GM12878 (cell line): ENCODE results near the gene PORCN. TPM values are rescaled to one million over a fixed set of nuclear protein-coding genes. Genes with fewer than 3 reads are reported as not detected.

Source experiments
- ATAC-seq: fragments of 200-7000 bp; cut with Tn5 transposase; 3 replicates; pipeline ENCODE4 v1.9.1; 2020; ENCODE audit warnings: mild to moderate bottlenecking, moderate library complexity
- BruUV-seq: library from RNA; stranded (reverse); fragments of 400-500 nt; replicated peaks from 2 replicates; lab custom pipeline; 2021; lab: Mats Ljungman, UMichigan
- CTCF ChIA-PET: fragments of 300-600 bp; sonication (Branson Sonifier 250); formaldehyde crosslinking; extraction: SDS; loops from one replicate; lab custom pipeline; 2021; ENCODE audit warnings: inconsistent platforms; lab: Yijun Ruan, JAX
- POLR2A ChIA-PET: fragments of 350-600 bp; formaldehyde crosslinking; extraction: SDS; loops from one replicate; lab custom pipeline; 2021; ENCODE audit warnings: inconsistent platforms; lab: Charles Lee
- RAD21 ChIA-PET: fragments of 300-600 bp; sonication (Branson Sonifier 250); formaldehyde crosslinking; loops from one replicate; lab custom pipeline; 2023; ENCODE audit warnings: antibody characterized with exemption; ENCODE audit not compliant: unreplicated experiment; lab: Charles Lee
- SMC1A ChIA-PET: fragments of 300-600 bp; sonication (Branson Sonifier 250); formaldehyde crosslinking; loops from one replicate; lab custom pipeline; 2023; ENCODE audit not compliant: unreplicated experiment, uncharacterized antibody; lab: Charles Lee
- DNase-seq: peaks from one replicate; pipeline ENCODE4 v3.0.0-alpha.2; 2011; ENCODE audit warnings: low read depth, low spot score
- FAIRE-seq: peaks from 3 replicates; lab custom pipeline; 2011; peaks lifted over from hg19 to GRCh38; lab: Jason Lieb, UNC
- H2AFZ ChIP-seq: 2 replicates; pipeline ENCODE4 v1.6.0; 2011; ENCODE audit warnings: low read depth, low read length, control low read depth; ENCODE audit not compliant: control insufficient read depth
- H3K27ac ChIP-seq: 2 replicates; pipeline ENCODE4 v1.5.1; 2011; ENCODE audit warnings: control low read depth; ENCODE audit not compliant: control insufficient read depth, insufficient read depth
- H3K27me3 ChIP-seq, 2 experiments: replicated peaks in 1 of 2; 2 replicates each; pipeline versions ENCODE4 v1.6.0 to v1.6.1; 2011; ENCODE audit warnings: low read length in 1 of 2; ENCODE audit not compliant: control insufficient read depth in 2 of 2, insufficient read depth in 2 of 2
- H3K36me3 ChIP-seq, 2 experiments: 2 replicates each; pipeline ENCODE4 v1.5.1; 2011; ENCODE audit warnings: low read length in 1 of 2; ENCODE audit not compliant: control insufficient read depth in 2 of 2, insufficient read depth in 2 of 2
- H3K4me1 ChIP-seq: 2 replicates; pipeline ENCODE4 v1.6.1; 2011; ENCODE audit warnings: mild to moderate bottlenecking, low read length, moderate library complexity, mixed read lengths; ENCODE audit not compliant: control insufficient read depth, insufficient read depth
- H3K4me2 ChIP-seq: 2 replicates; pipeline ENCODE4 v1.6.0; 2011; ENCODE audit warnings: control low read depth; ENCODE audit not compliant: control insufficient read depth, insufficient read depth
- H3K4me3 ChIP-seq: fragments of 200-600 bp; sonication (generic); 2 replicates; pipeline ENCODE4 v1.5.1; 2016
- H3K79me2 ChIP-seq: 2 replicates; pipeline ENCODE4 v1.6.0; 2011; ENCODE audit warnings: low read length; ENCODE audit not compliant: control insufficient read depth, insufficient read depth
- H3K9ac ChIP-seq: 2 replicates; pipeline ENCODE4 v1.8.0; 2011; ENCODE audit warnings: low read length, control low read depth, mixed read lengths; ENCODE audit not compliant: control insufficient read depth, insufficient read depth
- H3K9me3 ChIP-seq: replicated peaks from 3 replicates; pipeline ENCODE4 v1.5.1; 2011; ENCODE audit warnings: mild to moderate bottlenecking, low read length; ENCODE audit not compliant: control insufficient read depth, insufficient read depth
- H4K20me1 ChIP-seq: 2 replicates; pipeline ENCODE4 v1.6.0; 2011; ENCODE audit not compliant: control insufficient read depth, insufficient read depth
- CBFB ChIP-seq: IDR thresholded peaks from 2 replicates; pipeline ENCODE4 v1.6.1; 2016; ENCODE audit warnings: antibody characterized with exemption, low read depth
- CHD4 ChIP-seq: fragments of 200-600 bp; sonication (generic); IDR thresholded peaks from 2 replicates; pipeline ENCODE4 v1.6.1; 2016; ENCODE audit warnings: mild to moderate bottlenecking
- EGR1 ChIP-seq, 2 experiments: IDR thresholded peaks; 1 replicate in 1 of 2; 2 replicates in 1 of 2; pipeline ENCODE4 v1.6.1; 2011 to 2012; ENCODE audit warnings: low read depth in 2 of 2, low read length in 2 of 2, borderline replicate concordance in 1 of 2, mild to moderate bottlenecking in 1 of 2, moderate library complexity in 1 of 2
- ETV6 ChIP-seq, 2 experiments: fragments of 450-650 bp in 1 of 2; IDR thresholded peaks in 1 of 2; conservative IDR thresholded peaks in 1 of 2; 2 replicates each; pipeline ENCODE4 v1.6.1; 2014; ENCODE audit warnings: antibody characterized with exemption in 1 of 2, borderline replicate concordance in 1 of 2, low read depth in 1 of 2, mild to moderate bottlenecking in 1 of 2, moderate library complexity in 1 of 2
- IKZF1 ChIP-seq: fragments of 450-650 bp; conservative IDR thresholded peaks from 2 replicates; pipeline ENCODE4 v1.6.1; 2017; ENCODE audit warnings: antibody characterized with exemption, mild to moderate bottlenecking
- KDM1A ChIP-seq: fragments of 200-600 bp; sonication (generic); IDR thresholded peaks from 2 replicates; pipeline ENCODE4 v1.6.1; 2016; ENCODE audit warnings: borderline replicate concordance
- MXI1 ChIP-seq: fragments of 150-350 bp; IDR thresholded peaks from 2 replicates; pipeline ENCODE4 v1.6.1; 2011; ENCODE audit warnings: low read depth, mild to moderate bottlenecking, inconsistent platforms, low read length, improper control_type of control experiment
- NFYA ChIP-seq: IDR thresholded peaks from 2 replicates; pipeline ENCODE4 v1.6.1; 2011; ENCODE audit warnings: low read depth, mild to moderate bottlenecking, low read length, improper control_type of control experiment, borderline replicate concordance
- PAX8 ChIP-seq: fragments of 450-650 bp; IDR thresholded peaks from 2 replicates; pipeline ENCODE4 v1.6.1; 2017; ENCODE audit warnings: mild to moderate bottlenecking, moderate library complexity
- POLR2AphosphoS2 ChIP-seq: IDR thresholded peaks from 2 replicates; pipeline ENCODE4 v1.6.1; 2011; ENCODE audit warnings: low read depth, mild to moderate bottlenecking, low read length, improper control_type of control experiment, moderate library complexity
- POU2F2 ChIP-seq: IDR thresholded peaks from 3 replicates; pipeline ENCODE4 v1.6.1; 2011; ENCODE audit warnings: low read depth, mild to moderate bottlenecking, low read length, borderline replicate concordance
- RAD21 ChIP-seq: IDR thresholded peaks from 2 replicates; pipeline ENCODE4 v1.6.1; 2011; ENCODE audit warnings: mild to moderate bottlenecking, low read depth, low read length, moderate library complexity; ENCODE audit not compliant: insufficient read depth
- RUNX3 ChIP-seq: IDR thresholded peaks from 2 replicates; pipeline ENCODE4 v1.6.1; 2012; ENCODE audit warnings: low read length, inconsistent platforms
- YBX1 ChIP-seq: fragments of 450-650 bp; IDR thresholded peaks from 2 replicates; pipeline ENCODE4 v1.6.1; 2016; ENCODE audit warnings: antibody characterized with exemption
- WGBS: methylation state at CpG from one replicate; pipeline ENCODE4 v1.1.6; 2016; ENCODE audit warnings: low lambda C conversion rate; ENCODE audit not compliant: insufficient replicate concordance, insufficient coverage; ENCODE audit errors: missing lambda C conversion rate; 5-methylcytosine and 5-hydroxymethylcytosine counted together
- in situ Hi-C: fragments of 300-500 bp; cut with MboI; formaldehyde crosslinking; loops from 9 replicates; pipeline ENCODE4 v1.14.3; 2018; ENCODE audit warnings: mixed read lengths
- intact Hi-C: fragments of 100-400 bp; cut with micrococcal nuclease; formaldehyde crosslinking; loops from one replicate; pipeline ENCODE4 v1.14.2; 2022; ENCODE audit not compliant: unreplicated experiment
- polyA plus RNA-seq, 11 experiments: library from polyadenylated mRNA; depleted of rRNA in 4 of 11; unstranded in 6 of 11; stranded (reverse) in 5 of 11; fragments of >200 nt; fragmentation: Nextera tagmentation in 4 of 11; fragmentation: Illumina TruSeq in 1 of 11; extraction: Ambion mirVana in 4 of 11; extraction: Trizol in 1 of 11; gene quantifications; 1 replicate in 1 of 11; 2 replicates in 10 of 11; pipeline versions ENCODE4 v1.2.1 to v1.2.3, GENCODE V29; 2011 to 2016; ENCODE audit warnings: inconsistent platforms in 2 of 11, missing spikeins in 2 of 11, low read depth in 1 of 11
- total RNA-seq, 4 experiments: library from RNA; depleted of rRNA in 3 of 4; stranded (reverse); fragments of >200 nt in 3 of 4; fragmentation: Illumina TruSeq in 1 of 4; extraction: Trizol in 1 of 4; gene quantifications; 2 replicates each; pipeline versions ENCODE4 v1.2.1 to v1.2.3, GENCODE V29; 2013 to 2021
- TF ChIP-seq, protein P1 (sequence below): IDR thresholded peaks from 2 replicates; pipeline ENCODE4 v1.6.1; 2011; ENCODE audit warnings: low read depth, low read length, improper control_type of control experiment, borderline replicate concordance
- TF ChIP-seq, protein P2 (sequence below): fragments of 450-650 bp; IDR thresholded peaks from 2 replicates; pipeline ENCODE4 v1.6.1; 2016; ENCODE audit warnings: mild to moderate bottlenecking
- TF ChIP-seq, protein P3 (sequence below): fragments of 450-650 bp; formaldehyde crosslinking; IDR thresholded peaks from 2 replicates; pipeline ENCODE4 v1.5.0; 2022; ENCODE audit warnings: mild to moderate bottlenecking, missing genetic modification characterization

The PORCN gene
- total and polyA plus RNA-seq, 10 of the 15 experiments (the other 5 are each of a cell fraction or from before 2014, with no cell fraction given) = 0.27 to 21.0 (median 14.1) TPM

DNA sequence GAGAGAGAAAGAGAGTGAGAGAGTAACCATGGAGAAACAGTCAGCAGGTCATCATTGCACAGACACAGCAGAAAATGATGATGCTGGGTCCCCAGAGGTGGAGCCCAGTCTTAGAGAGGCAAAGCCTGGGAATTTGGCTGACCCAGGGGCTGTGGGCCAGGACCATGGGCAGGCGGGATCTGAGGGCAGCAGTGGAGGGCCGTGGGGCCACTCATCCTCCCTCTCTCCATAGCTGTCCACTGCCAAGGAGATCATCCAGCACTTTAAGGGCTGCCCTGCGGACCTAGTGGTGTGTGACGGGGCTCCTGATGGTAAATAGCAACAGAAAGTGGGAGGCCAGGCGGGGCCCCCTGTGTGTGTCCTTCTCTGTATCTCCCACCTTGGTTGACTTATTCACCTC, 30.0 kb upstream of the PORCN start (continued):
- TF ChIP-seq IKZF1 (no peak), POU2F2 (no peak), CHD4 (no peak)

DNA sequence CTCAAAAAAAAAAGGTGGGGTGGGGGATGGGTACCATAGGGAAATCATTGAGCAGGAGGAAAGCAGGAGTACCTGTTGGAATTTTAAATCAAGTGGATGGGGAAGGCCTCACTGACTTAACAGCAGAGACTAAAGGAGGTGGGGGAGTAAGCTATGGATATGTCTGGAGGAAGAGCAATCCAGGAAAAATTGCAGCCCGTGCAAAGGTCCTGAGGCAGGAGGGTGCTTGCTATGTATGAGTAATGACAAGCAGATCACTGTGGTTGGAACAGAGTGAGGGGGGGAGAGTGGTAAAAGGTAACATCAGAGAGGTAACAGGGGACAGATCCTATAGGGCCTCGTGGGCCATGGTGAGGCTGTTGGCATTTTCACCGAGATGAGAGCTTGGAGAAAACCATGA, 28.6 kb upstream of the PORCN start:
- Histone ChIP-seq H3K36me3 (peaks cover 0 to 2% of the 10 kb centered on the region in 2 experiments; a peak in 2 of 4 replicates), H3K27ac (no peak overlapping the region), H3K9me3 (no peaks in the 10 kb centered on the region), H2AFZ (no peak overlapping the region), H3K4me2 (no peak overlapping the region), H3K4me3 (no peak overlapping the region), H3K27me3 (no peaks in the 10 kb centered on the region), H3K4me1 (no peaks in the 10 kb centered on the region), H3K79me2 (peaks cover 27% of the 10 kb centered on the region), H3K9ac (no peak overlapping the region), H4K20me1 (no peaks in the 10 kb centered on the region)
- no peak for FAIRE-seq
- in situ Hi-C loops = no loop called here
- TSS peak; percentile 18 for BruUV-seq
- no peak for ATAC-seq
- intact Hi-C loops = no loop called here
- CTCF ChIA-PET = no interaction called here
- WGBS = 61% methylated on average over 3 of the region's 3 CpGs
- RAD21 ChIA-PET = no interaction called here
- POLR2A ChIA-PET = no interaction called here
- SMC1A ChIA-PET = no interaction called here
- no peak for DNase-seq
- no peak for TF ChIP-seq ETV6 (conservative IDR thresholded peaks at IDR 0.05 in 1 of 2, IDR thresholded peaks at IDR 0.05 in 1 of 2; ENCODE audit: borderline replicate concordance in 1 of 2, low read depth in 1 of 2)
- TF ChIP-seq KDM1A = no peak
- no peak for TF ChIP-seq POLR2AphosphoS2
- TF ChIP-seq NFYA = no peak
- TF ChIP-seq EGR1 (IDR thresholded peaks at IDR 0.05; ENCODE audit: borderline replicate concordance in 1 of 2, low read depth in 2 of 2, low read length in 2 of 2) = no peak
- no peak for TF ChIP-seq RUNX3
- TF ChIP-seq, protein P1, sequence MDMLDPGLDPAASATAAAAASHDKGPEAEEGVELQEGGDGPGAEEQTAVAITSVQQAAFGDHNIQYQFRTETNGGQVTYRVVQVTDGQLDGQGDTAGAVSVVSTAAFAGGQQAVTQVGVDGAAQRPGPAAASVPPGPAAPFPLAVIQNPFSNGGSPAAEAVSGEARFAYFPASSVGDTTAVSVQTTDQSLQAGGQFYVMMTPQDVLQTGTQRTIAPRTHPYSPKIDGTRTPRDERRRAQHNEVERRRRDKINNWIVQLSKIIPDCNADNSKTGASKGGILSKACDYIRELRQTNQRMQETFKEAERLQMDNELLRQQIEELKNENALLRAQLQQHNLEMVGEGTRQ = no peak
- TF ChIP-seq MXI1 = no peak
- TF ChIP-seq RAD21 = no peak
- TF ChIP-seq PAX8 = no peak
- TF ChIP-seq, protein P2, sequence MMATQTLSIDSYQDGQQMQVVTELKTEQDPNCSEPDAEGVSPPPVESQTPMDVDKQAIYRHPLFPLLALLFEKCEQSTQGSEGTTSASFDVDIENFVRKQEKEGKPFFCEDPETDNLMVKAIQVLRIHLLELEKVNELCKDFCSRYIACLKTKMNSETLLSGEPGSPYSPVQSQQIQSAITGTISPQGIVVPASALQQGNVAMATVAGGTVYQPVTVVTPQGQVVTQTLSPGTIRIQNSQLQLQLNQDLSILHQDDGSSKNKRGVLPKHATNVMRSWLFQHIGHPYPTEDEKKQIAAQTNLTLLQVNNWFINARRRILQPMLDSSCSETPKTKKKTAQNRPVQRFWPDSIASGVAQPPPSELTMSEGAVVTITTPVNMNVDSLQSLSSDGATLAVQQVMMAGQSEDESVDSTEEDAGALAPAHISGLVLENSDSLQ = no peak
- TF ChIP-seq YBX1 = no peak
- no peak for TF ChIP-seq CBFB
- TF ChIP-seq, protein P3, sequence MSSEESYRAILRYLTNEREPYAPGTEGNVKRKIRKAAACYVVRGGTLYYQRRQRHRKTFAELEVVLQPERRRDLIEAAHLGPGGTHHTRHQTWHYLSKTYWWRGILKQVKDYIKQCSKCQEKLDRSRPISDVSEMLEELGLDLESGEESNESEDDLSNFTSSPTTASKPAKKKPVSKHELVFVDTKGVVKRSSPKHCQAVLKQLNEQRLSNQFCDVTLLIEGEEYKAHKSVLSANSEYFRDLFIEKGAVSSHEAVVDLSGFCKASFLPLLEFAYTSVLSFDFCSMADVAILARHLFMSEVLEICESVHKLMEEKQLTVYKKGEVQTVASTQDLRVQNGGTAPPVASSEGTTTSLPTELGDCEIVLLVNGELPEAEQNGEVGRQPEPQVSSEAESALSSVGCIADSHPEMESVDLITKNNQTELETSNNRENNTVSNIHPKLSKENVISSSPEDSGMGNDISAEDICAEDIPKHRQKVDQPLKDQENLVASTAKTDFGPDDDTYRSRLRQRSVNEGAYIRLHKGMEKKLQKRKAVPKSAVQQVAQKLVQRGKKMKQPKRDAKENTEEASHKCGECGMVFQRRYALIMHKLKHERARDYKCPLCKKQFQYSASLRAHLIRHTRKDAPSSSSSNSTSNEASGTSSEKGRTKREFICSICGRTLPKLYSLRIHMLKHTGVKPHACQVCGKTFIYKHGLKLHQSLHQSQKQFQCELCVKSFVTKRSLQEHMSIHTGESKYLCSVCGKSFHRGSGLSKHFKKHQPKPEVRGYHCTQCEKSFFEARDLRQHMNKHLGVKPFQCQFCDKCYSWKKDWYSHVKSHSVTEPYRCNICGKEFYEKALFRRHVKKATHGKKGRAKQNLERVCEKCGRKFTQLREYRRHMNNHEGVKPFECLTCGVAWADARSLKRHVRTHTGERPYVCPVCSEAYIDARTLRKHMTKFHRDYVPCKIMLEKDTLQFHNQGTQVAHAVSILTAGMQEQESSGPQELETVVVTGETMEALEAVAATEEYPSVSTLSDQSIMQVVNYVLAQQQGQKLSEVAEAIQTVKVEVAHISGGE (CRISPR knock-in tag) = no peak
